ENCODE measurements around the gene RBCK1.

- TF ChIP-seq EZH2 (IDR thresholded peaks at IDR 0.05; ENCODE audit: insufficient read depth, poor library complexity, severe bottlenecking) (no peak), EZH2phosphoT487 (IDR thresholded peaks at IDR 0.05; ENCODE audit: insufficient read depth, low read depth) (no peak)
Observed at GRCh38 chr20:440636-441035, 32.5 kb downstream of the RBCK1 start.

All from GM23248 (cell line).